NCI-H446 (cell line): ENCODE results near the gene PM20D1.
"Not testable (repeated sequence)": the region's sequence is repeated elsewhere in the genome, so short reads cannot be mapped to it uniquely, and the experiment has no call there.

Experiments
- DNase-seq, 2 experiments: peaks; one replicate each; lab custom pipeline; 2025; lab: John Stamatoyannopoulos, UW

PM20D1 gene, protein sequence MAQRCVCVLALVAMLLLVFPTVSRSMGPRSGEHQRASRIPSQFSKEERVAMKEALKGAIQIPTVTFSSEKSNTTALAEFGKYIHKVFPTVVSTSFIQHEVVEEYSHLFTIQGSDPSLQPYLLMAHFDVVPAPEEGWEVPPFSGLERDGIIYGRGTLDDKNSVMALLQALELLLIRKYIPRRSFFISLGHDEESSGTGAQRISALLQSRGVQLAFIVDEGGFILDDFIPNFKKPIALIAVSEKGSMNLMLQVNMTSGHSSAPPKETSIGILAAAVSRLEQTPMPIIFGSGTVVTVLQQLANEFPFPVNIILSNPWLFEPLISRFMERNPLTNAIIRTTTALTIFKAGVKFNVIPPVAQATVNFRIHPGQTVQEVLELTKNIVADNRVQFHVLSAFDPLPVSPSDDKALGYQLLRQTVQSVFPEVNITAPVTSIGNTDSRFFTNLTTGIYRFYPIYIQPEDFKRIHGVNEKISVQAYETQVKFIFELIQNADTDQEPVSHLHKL

DNA sequence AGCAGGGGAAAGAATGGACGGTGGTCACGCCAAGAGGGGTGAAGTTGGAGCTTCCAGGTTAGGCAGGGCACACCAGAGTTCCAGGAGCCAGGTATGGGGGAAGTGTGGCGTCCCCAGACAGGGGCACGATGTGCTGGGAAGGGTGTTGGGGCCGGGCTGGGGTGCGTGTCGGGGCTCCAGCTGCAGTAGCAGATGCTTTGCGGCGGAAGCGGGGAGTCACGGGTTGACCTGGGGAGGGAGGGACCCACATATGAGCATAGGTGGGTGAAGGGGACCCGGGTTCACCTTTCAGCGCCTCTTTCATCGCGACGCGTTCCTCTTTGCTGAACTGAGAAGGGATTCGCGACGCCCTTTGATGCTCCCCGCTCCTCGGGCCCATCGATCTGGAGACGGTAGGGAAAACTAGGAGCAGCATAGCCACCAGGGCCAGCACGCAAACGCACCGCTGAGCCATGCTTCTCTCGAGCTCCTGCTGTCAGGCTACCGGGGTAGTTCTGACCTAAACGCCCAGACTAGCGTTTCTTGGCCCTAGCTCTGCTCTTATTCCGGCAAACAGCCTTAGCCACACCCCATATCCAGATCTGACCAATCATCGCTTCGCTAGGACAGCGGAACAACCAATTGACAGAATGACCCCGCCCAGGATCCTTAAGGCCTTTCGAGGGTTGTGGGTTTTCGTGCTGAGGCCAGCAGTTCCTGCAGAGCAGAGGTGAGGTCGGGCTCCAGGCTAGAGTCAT is at the start of gene PM20D1:
Gene PM20D1, minus strand, starts transcription at position 514 of the 737 bp plus-strand sequence. Its CDS starts 60 bp downstream, at position 454.
- peak in 1 of 2 experiments; percentile 21 for DNase-seq

DNA sequence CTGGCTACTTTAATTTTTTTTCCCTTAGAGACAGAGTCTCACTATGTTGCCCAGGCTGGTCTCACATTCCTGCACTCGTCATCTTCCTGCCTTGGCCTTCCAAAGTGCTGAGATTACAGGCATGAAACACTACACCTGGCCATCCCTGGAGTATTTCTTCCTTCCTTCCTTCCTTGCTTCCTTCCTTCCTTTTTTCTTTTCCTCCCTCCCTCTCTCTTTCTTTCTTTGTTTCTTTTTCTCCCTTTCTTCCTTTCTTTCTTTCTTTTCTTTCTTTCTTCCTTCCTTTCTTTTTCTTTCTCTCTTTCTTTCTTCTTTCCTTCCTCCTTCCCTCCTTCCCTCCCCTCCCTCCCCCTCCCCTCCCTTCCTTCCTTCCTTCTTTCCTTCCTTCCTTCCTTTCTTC is 46.4 kb upstream of the PM20D1 start:
- no peak for DNase-seq

DNA sequence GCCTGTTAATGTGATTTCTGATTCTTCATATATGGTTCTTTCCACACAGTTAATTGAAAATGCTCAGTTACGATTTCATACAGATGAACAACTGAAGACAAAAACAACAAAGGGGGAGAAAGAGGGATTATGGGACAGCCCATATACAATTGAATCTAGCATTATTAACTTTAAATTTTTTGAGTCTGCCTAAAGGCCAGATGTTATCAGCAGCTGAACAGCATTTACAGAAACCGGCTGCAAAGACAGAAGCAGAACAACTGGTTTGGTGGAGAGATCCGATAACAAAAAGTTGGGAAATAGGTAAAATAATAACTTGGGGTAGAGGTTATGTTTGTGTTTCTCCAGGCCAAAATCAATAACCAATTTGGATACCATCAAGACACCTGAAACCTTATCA is 44.2 kb upstream of the PM20D1 start:
- DNase-seq = not testable (repeated sequence)

DNA sequence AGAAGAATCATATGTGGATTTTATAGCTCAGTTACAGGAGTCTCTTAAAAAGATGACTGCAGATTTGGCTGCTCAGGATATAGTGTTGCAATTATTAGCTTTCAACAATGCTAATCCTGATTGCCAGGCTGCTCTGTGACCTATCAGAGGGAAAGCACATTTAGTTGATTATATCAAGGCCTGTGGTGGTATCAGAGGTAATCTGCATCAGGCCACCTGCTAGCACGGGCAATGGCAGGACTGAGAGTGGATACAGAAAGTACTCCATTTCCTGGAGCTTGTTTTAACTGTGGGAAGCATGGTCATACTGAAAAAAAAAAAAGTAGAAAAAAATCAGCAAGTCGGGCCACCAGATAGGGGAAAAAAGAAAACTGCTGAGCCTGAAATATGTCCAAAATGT is 42.2 kb upstream of the PM20D1 start:
- DNase-seq = not testable (repeated sequence)

DNA sequence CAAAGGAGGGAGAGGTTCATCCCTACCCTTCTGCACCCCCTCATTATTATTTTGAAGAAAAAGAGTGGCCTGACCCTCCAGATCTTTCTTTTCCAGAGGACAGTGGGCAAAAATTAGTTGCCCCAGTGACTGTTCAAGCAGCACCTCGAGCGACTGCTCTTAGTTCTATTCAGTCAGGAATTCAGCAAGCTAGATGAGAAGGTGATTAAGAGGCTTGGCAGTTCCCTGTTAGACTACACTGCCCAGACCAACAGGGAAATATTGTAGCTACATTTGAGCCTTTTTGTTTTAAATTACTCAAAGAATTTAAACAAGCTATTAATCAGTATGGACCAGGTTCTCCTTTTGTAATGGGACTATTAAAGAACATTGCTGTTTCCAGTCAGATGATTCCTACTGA is 41.5 kb upstream of the PM20D1 start:
- not testable (repeated sequence) for DNase-seq

DNA sequence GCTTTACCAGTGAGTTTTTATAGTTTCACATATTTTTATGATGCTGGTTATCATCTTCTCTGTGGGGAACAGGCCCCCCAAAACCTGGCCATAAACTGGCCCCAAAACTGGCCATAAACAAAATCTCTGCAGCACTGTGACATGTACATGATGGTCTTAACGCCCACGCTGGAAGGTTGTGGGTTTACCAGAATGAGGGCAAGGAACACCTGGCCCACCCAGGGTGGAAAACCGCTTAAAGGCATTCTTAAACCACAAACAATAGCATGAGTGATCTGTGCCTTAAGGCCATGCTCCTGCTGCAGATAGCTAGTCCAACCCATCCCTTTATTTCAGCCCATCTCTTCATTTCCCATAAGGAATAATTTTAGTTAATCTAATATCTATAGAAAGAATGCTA is 40.7 kb upstream of the PM20D1 start:
- DNase-seq = not testable (repeated sequence)

DNA sequence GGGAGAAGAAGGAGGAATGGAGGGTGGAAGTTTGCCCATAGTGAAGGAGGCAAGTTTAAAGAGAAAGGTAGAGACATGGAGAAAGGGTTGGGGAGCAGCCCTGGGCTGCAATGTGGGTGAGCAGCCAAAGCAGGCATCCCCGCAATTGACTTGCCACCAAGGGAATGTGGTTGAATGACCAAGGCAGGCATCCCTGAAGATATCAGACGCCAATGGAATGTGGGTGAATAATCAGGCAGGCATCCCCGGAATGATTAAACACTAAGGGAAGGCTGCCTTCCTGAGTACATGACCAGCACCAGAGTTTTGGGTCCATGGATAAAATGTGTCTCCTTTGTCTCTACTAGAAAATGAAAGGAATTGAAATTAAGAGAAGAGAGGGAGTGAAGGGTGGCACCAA is 39.8 kb upstream of the PM20D1 start:
- DNase-seq = not testable (repeated sequence)

DNA sequence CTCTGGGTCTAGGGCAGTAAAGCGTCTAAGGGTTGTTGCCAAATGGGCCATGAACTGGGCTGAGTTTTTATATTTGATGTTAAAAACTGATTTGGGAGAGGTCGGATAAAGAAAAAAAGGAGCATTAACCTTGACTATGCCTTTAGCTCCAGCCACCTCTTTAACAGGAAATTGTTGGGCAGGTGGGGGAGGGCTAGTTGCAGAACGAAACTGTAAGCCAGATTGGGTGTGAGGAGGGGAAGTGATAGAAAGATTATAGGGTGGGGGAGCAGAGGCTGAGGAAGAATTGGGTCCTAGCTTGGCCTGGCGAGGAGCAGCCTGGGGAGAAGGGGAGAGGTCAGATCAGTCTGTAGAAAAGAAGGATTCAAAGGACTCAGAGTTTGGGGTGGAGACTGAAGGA is 39.1 kb upstream of the PM20D1 start:
- not testable (repeated sequence) for DNase-seq

DNA sequence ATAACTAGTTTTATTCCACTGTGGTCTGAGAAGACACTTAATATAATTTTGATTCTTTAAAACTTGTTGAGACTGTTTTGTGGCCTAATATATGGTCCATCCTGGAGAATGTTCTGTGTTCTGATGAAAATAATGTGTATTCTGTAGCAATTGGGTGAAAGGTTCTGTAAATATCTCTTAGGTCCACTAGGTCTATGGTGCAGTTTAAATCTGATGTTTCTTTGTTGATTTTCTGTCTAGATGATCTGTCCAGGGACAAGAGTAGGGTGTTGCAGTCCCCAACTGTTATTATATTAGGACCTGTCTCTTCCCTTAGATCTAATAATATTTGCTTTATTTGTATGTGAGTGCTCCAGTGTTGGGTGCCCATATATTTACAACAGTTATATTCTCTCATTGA is 33.9 kb upstream of the PM20D1 start:
- no peak for DNase-seq

DNA sequence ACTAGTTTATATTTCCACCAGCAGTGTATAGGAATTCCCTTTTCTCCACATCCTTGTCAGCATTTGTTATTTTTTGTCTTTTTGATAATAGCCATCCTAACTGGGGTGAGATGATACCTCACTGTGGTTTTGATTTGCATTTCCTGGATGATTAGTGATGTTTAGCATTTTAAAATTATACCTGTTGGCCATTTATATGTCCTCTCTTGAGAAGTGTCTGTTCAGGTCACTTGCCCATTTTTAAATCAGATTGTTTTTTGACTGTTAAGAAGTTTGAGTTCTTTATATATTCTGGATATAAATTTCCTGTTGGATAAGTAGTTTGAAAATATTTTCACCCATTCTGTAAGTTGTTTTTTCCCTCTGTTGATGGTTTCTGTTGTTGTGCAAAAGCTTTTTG is 31.0 kb upstream of the PM20D1 start:
- DNase-seq = no peak

DNA sequence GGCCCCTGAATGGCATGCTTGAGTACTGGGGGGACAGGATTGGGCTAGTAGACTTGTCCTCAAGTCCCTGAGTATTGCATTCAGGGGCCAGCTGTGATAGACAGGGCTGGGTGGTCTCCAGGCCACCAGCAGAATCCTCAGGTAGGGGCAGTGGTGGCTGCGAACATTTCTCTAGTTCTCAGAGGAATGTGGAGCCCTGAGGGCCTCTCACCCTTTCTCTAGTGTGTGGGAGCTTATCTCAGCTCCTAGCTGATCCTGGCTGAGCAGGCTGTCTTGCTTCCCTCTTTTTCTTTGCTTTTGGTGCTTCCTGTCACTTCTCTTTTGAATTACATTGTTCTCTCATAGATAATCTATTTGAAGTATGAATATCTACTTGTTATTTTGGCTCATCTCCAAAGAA is 30.0 kb upstream of the PM20D1 start:
- DNase-seq = no peak

DNA sequence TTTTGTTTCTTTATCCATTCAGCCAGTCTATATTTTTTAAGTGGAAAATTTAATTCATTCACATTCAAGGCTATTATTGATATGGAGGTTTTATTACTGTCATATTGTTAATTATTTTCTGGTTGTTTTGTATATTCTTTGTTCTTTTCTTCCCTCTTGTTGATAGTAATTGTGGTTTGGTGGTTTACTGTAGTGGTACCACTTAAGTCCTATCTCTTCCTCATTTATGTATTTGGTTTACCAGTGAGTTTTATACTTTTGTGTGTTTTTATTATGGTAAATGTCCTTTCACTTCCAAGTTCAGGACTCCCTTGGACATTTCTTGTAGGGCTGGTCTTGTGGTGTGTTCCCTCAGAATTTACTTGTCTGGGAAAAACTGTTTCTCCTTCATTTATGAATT is 28.1 kb upstream of the PM20D1 start:
- no peak for DNase-seq

DNA sequence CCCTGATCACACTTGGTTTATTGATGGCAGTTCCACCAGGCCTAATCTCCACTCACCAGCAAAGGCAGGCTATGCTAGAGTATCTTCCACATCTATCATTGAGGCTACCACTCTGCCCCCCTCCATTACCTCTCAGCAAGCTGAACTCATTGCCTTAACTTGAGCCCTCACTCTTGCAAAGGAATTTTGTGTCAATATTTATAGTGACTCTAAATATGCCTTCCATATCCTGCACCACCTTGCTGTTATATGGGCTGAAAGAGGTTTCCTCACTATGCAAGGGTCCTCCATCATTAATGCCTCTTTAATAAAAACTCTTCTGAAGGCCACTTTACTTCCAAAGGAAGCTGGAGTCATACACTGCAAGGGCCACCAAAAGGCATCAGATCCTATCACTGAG is 23.2 kb upstream of the PM20D1 start:
- DNase-seq = not testable (repeated sequence)

DNA sequence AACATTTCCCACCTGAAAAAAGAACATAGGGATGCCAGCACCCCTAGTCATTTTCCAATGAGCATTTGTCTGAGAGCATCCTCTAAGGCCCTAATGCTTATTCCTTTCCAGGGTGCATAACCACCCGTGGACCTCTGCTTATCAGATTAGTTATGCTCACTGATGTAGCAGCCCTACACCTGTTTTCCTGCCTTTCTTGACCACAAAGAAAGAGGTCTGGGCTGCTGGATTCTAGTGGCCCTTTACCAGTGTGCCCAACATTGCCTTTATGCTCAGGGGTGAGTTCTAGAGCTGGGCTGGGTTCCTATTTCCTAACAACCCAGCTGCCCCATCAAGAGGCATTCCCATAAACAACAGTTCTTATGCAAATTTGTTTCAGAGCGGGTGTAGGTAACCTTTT is 20.3 kb upstream of the PM20D1 start:
- no peak for DNase-seq

DNA sequence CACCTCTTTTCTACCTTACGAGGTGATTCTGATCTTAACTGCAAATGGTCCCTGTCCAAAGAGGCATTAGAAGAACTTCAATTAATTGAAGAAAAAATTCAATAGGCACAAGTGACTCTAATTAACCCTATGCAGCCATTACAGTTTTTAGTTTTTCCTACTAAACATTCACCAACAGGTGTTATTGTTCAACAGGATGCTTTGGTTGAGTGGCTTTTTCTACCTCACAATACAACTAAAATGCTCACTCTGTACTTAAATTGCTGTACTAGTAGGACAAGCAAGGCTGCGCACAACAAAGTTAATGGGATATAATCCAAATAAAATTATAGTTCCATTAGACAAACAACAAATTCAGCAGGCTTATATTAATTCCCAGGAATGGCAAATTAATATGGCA is 11.6 kb upstream of the PM20D1 start:
- no peak for DNase-seq

DNA sequence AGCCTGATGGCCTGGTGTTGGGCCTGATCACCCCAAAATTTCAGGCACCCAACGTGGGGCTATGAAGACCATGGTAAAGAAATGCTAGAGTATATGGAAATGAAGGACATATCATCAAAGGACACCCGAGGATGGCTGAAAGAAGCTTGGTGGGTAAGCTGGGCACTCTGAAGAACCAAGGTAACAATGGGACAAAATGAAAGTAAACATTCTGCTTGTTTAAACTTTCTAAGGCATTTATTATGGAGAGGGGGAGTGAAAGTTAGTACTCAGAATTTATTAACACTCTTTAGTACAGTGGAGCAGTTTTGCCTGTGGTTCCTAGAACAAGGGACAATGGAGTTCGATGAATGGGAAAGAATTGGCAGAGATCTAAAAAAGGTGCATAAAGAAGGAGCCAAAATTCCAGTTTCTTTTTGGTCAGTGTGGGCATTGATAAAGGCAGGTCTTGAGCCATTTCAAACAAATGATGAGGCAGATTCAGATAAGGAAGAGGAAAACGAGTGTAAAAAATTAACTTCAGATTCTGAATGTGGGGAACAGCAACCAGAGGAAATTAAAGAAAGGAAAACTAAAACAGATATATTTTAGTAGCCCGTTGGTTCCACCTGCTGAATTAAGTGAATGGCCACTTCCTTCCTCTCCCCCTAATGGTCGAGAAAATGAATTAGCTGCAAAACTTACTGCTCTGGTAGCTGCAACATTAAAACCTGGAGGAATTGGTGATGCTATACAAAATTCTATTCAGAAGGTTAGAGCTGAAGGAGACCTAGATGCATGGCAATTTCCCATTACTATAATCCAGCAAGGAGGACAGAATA is 8.4 kb upstream of the PM20D1 start:
- no peak for DNase-seq

DNA sequence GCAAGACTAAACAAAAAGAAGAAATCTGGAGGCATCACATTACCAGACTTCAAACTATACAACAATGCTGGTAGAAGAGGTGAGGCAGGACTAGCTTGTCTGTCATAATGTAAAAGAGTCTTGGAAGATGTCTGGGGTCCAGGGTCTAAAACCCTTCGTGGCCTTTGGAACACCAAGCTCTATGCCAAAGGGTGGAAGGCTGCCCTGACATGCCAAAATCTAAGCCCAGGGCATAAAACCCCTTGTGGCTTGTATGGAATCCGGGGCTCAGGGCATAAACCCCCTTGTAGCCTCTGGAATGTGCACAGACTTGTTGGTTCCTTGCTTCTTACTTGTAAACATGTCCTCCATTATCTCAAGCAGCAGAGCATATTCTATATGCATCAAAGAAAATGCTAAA is 7.6 kb upstream of the PM20D1 start:
- DNase-seq = not testable (repeated sequence)

DNA sequence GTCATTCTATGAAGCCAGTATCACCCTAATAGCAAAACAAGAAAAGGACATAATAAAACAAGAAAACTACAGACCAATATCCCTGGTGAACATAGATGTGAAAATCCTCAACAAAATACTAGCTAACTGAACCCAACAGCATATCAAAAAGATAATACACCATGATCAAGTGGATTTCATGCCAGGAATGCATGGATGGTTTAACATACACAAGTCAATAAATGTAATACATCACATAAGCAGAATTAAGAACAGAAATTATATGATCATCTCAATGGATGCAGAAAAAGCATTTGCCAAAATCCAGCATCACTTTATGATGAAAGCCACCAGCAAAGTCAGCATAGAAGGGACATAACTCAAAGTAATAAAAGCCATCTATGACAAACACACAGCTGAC is 6.5 kb upstream of the PM20D1 start:
- DNase-seq = no peak

DNA sequence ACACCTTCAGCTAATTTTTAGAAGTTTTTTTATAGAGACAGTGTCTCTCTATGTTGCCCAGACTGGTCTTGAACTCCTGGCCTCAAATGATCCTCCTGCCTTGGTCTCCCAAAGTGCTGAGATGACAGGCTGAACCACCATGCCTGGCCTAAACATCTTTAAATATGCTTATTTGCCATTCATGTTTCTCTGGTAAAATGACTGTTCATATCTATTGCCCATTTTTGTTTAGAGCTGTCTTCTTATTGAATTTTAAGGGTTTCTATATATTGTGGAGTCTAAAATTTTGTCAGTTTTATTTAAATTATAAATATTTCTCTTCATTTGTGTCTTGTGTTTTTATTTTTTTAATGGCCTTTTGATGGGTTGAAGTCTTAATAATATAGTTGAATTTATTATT is 3.0 kb upstream of the PM20D1 start:
- no peak for DNase-seq

DNA sequence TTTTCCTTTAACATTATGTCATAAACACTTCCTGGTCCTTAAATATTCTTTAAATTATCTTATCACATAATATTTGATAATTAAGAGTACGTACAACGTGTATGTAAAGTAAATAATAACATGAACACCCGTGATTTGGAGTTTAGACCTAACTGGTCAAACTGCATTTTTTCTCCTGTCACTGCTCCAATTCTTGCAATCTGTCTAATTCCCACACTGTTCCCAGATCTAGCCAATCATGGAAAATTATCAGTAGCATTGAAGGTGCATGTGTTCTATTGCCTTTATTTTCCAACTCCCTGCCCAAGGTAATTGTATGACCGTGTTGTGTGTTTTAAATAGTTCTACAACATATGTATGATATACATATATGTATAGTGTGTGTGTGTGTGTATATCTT is 2.1 kb upstream of the PM20D1 start:
- no peak for DNase-seq

DNA sequence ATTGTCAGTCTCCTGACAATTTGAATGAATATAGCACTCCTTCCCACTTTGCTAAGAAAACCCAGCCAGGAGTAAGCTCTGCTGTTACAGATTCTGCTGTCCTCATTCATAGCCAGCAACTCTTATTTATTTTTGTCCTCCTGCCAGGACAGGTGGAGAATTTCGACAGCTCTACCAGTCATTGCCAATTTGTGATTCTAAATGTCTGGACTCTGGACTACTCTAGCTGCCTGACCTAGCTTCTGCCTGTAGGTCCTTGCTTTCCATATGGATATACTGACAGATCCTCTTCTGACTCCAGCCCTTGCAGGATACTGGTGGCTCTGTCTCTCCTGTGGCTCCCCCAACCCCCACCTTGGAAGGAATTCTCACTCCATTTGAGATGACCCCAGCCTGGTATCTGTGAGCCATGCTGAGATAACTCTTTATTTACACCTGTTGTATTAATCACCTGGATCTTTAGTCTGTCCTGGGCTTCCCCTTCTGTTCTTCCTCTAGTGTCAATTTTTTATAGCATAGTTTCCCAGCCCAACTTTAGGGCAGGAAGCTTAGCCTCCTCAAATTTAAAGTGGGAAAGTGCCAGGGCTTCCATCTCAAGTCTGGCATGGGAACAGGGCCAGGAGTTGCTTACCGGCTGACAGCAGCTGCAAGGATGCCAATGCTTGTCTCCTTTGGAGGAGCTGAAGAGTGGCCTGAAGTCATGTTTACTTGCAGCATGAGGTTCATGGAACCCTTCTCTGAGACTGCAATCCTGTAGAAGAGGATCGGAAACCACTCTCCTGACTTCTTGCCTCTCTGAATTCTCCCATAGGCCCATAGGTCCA is 6.7 kb downstream of the PM20D1 start:
- DNase-seq = no peak
